ENCODE data around the gene ZNF654. TPM values are rescaled to one million over a fixed set of nuclear protein-coding genes. Genes with fewer than 3 reads are reported as not detected.
A peak's percentile ranks its signal among the peaks of the same experiment; 100 is the strongest.

Gene ZNF654
- total RNA-seq, 4 donors from 2014 or later = 16.1 to 49.1 (median 21.5) TPM

DNA sequence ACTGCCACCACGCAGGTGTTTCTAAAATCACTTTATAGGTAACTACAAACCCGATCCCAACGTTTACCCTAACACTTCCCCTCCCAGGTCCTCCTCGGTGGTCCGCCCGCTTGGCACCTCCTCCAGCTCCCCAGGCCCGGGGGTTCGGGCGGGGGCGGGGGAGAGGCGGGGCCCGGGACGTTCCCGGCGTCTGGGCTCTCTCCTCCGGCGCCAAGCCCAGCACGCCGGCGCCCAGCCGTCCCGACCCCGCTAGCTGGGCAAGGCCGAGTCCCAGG lies 812 bp upstream of the ZNF654 start:
- Histone ChIP-seq H3K27ac (peak overlapping the region; percentile 96 to 97), H3K27me3 (no peaks in the 10 kb centered on the region), H3K9me3 (no peaks in the 10 kb centered on the region), H3K36me3 (no peaks in the 10 kb centered on the region), H3K4me1 (peaks cover 0 to 6% of the 10 kb centered on the region in 2 donors), H3K4me3 (peak overlapping the region; percentile 59 to 87)
- TF ChIP-seq, protein P1, sequence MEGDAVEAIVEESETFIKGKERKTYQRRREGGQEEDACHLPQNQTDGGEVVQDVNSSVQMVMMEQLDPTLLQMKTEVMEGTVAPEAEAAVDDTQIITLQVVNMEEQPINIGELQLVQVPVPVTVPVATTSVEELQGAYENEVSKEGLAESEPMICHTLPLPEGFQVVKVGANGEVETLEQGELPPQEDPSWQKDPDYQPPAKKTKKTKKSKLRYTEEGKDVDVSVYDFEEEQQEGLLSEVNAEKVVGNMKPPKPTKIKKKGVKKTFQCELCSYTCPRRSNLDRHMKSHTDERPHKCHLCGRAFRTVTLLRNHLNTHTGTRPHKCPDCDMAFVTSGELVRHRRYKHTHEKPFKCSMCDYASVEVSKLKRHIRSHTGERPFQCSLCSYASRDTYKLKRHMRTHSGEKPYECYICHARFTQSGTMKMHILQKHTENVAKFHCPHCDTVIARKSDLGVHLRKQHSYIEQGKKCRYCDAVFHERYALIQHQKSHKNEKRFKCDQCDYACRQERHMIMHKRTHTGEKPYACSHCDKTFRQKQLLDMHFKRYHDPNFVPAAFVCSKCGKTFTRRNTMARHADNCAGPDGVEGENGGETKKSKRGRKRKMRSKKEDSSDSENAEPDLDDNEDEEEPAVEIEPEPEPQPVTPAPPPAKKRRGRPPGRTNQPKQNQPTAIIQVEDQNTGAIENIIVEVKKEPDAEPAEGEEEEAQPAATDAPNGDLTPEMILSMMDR (IDR thresholded peaks at IDR 0.05) = no peak
- TF ChIP-seq POLR2A (IDR thresholded peaks at IDR 0.05) = no peak
- no peak for DNase-seq
- intact Hi-C loops (cut with DNase I; ENCODE audit: low total_unique reads) = no loop called here

DNA sequence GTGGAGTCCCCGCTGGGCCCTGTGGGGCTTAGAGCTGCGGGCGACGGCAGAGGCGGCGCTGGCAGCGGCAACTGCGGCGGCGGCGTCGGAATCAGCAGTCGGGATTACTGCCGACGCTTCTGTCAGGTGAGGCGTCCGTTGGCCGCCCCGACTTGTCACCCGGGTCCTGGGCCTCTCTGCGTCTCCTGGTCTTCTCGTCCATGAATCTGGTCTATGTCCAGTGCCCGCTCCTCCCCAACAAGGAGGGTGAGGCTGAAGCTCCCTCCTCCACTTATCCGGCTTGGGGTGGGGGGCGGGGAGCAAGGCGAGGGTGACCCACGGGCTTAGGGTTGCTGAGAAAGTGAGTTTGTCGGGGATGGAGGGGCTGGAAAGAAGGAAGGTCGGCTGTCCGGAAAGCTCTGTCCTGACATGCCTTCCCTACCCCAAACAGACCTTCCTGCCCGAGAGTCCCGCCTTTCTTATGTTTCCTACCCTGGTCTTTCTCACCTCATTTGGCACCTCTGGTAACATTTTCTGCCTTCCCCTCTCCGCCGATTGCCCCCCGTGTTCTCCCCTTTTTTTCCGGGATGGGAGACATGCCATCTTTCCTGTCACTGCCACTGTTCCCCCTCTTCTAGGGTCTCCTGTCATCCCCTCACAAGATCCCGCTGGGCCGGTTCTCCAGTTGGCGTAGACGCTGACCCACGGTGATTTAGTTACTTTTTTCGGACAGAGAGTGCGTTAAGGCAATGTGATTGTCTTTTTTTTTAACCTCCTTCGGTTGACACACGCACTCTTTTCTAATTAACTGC lies 520 bp downstream of the ZNF654 start:
- no peaks in the 10 kb centered on the region for H3K9me3 ChIP-seq
- TF ChIP-seq, protein P1 (IDR thresholded peaks at IDR 0.05) = peak in 1 of 4 experiments; percentile 4
- no peak for TF ChIP-seq POLR2A (IDR thresholded peaks at IDR 0.05)
- intact Hi-C loops (cut with DNase I; ENCODE audit: low total_unique reads) = no loop called here
- peak in 1 of 2 donors; percentile 24 for DNase-seq
- peak overlapping the region; percentile 88 to 96 for H3K27ac ChIP-seq
- H3K4me3 ChIP-seq = peak overlapping the region; percentile 86 to 95
- no peaks in the 10 kb centered on the region for H3K27me3 ChIP-seq
- peaks cover 0 to 6% of the 10 kb centered on the region in 2 donors for H3K4me1 ChIP-seq
- no peaks in the 10 kb centered on the region for H3K36me3 ChIP-seq

DNA sequence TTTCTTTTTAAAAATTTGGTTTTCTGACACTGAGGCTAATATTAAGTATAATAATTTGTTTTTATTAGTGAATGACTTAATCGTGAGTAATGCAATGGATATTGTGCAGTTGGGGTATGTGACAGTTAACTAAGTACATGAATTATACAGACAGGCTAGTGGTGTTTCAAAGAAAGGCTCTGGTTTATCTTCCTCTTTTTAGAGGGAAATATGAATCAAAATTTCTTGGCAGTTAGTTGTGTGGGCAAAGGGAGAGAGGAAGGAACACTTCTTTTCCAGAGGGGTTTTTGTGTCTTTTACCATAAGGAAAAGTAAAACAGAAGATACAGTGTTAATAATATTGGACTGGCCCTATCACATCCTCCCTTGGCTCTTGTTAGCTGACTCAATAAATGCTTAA lies 2.7 kb downstream of the ZNF654 start:
- Histone ChIP-seq H3K27me3 (no peaks in the 10 kb centered on the region), H3K4me3 (no peak overlapping the region), H3K9me3 (no peaks in the 10 kb centered on the region), H3K4me1 (peaks cover 0 to 6% of the 10 kb centered on the region in 2 donors), H3K27ac (no peak overlapping the region), H3K36me3 (no peaks in the 10 kb centered on the region)
- no peak for DNase-seq
- intact Hi-C loops (cut with DNase I; ENCODE audit: low total_unique reads) = no loop called here
- TF ChIP-seq, protein P1 (IDR thresholded peaks at IDR 0.05) = no peak
- no peak for TF ChIP-seq POLR2A (IDR thresholded peaks at IDR 0.05)

DNA sequence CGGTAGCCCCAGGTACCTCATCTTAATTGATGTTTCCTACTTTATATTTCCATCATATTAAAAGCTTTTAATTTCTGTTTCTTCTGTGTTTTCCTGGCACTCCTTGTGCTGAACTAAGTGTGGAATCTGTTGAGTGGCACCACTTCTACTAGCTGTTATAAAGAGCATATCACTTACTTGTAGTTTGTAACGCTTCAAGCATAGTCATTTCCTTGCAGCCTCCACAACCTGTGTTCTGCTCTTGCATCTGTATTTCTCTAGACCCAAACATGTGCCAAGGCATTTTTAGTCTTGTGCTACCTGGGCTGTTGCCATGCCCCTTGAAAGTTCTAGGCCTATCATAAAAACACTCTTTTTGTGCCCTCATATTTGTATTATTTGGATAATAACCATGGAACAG lies 16.0 kb downstream of the ZNF654 start:
- Histone ChIP-seq H3K4me3 (no peak overlapping the region), H3K27ac (no peak overlapping the region), H3K9me3 (no peaks in the 10 kb centered on the region), H3K27me3 (no peaks in the 10 kb centered on the region), H3K36me3 (peaks cover 0 to under 1% of the 10 kb centered on the region in 2 donors), H3K4me1 (no peaks in the 10 kb centered on the region)
- intact Hi-C loops (cut with DNase I; ENCODE audit: low total_unique reads) = no loop called here
- TF ChIP-seq, protein P1 (IDR thresholded peaks at IDR 0.05) = no peak
- no peak for TF ChIP-seq POLR2A (IDR thresholded peaks at IDR 0.05)
- no peak for DNase-seq

DNA sequence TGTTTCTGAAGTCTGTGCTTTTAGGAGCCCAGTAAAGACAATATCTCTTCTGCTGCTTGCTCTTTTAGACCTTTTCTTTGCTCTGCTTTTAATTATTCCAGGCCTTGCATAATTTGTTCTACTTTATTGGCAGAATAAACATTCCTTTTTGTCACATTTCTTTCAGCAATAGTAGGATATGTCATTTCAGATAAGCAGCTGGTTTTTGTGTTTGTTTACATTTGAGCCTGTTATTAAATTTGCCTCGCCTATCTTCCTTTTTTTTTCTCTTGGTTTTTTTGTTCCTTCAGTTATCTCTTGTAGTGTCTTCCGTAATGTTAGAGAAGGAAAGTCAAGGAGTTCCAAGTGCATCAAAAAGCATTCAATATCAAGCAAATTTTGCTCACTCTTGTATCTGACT lies 16.4 kb downstream of the ZNF654 start:
- H3K9me3 ChIP-seq = no peaks in the 10 kb centered on the region
- no peak for TF ChIP-seq POLR2A (IDR thresholded peaks at IDR 0.05)
- no peaks in the 10 kb centered on the region for H3K4me1 ChIP-seq
- H3K27me3 ChIP-seq = no peaks in the 10 kb centered on the region
- H3K27ac ChIP-seq = no peak overlapping the region
- no peaks in the 10 kb centered on the region for H3K36me3 ChIP-seq
- DNase-seq = no peak
- intact Hi-C loops (cut with DNase I; ENCODE audit: low total_unique reads) = no loop called here
- no peak overlapping the region for H3K4me3 ChIP-seq

Measured in uterus (tissue), 4 donors.